Measurements from ENCODE around the gene NRN1. TPM values are rescaled to one million over a fixed set of nuclear protein-coding genes. Genes with fewer than 3 reads are reported as not detected.
A peak's percentile ranks its signal among the peaks of the same experiment; 100 is the strongest.

Gene NRN1
- total RNA-seq, 1 experiment from 2014 or later = 64.2 TPM

DNA sequence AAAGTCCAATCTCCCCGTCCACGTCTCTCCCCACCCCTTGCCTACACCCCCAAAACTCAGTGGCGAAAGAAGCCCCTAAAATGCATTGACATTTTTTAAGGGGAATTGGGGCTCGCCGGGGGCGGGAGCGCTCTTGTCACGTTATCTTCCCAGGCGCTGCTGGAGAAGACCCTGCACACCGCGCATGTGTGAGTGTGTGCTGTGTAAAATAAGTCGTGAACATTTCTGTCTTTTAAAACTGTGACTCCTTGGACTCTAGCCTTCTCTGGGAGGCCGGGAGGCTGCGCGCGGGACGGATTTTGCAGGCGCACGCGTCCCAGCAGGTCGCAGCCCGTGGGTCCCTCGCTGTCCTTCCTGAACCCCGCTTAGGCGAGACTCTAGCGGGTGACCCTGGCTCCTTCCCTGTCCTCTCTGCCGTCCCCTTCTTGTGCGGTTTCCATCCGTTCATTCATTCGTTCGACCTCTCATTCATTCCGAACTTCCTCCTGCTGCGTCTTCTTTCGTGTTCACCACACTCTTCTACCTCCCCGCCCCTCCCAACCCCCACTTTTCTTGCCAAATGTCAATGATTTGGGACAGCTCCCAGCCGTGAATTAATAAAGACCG, 2.2 kb downstream of the NRN1 start:
- no peak for DNase-seq (ENCODE audit: low read depth, low spot score)
- in situ Hi-C loops (cut with HindIII; ENCODE audit: low pct_unique_long_range_greater_than_20kb, low sequenced_read_pairs) = no loop called here

DNA sequence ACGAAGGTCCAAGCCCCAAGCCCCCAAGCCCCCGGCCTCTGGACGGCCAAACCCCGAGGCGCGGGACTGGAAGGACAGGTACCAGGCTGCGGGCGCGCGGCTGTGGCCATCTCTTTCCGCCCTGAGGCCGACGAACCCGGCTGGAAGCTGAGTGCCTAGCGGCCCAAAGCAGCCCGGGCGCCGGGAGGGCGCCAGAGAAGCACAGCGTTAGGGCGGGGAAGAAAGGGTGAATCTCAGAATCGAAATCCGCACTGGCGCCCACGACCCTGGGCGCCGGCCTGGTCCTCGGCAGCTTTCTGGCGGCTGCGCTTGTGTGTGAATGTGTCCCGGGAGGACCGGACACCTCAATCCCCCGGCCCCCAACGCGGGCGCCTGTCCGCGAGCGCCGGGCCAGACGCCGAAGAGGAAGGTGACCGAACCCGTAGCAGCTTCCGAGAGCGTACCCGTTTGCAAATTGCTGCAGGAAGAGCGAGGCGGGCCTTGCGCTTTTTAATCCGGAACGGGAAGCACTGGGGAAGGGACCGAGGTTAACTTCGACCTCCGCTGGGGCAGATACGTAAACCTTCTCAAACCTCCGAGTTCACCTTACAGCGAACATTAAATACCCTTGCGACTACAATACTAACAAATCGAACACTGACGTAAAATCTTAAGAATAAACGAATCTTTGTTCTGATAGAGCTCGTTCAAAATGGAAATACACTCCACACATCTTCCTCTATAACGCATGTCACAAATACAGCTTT, 2.9 kb downstream of the NRN1 start:
- no peak for DNase-seq (ENCODE audit: low read depth, low spot score)
- in situ Hi-C loops (cut with HindIII; ENCODE audit: low pct_unique_long_range_greater_than_20kb, low sequenced_read_pairs) = no loop called here

DNA sequence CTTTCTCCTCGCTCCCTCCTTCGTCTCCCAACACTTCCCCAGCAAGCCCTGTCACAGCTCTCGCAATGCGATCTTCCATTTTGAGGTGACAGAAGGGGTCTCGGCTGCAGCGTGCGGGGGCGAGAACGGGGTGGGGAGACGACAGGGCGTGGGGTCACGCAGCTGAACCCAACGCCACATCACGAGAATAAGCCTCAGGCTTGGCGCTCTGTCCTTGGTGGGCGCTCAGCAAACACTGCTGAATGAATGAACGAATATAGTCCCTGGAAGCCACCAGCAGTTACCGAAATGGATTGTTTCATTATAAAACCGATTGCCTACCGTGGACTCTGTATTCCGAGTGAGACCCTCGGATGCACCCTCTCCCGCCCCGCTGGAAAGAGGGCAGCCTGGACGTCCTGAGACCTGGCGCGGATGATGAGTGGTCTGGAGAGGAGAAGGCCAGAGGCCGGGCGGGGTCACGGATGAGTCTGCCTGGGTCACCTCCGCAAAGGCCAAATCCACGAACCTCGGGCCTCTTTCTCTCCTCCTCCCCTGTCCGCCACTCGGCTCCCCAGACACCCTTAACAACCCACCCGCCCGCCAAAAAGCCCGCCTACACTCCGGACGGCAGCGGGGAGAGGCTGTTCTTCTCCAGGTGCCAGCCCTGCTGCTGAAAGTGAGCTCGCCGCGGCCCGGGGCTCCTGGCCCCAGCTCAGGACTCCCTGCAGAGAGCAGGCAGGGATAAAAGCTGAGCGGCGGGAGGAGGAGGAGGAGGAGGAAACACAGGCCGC, 3.7 kb downstream of the NRN1 start:
- in situ Hi-C loops (cut with HindIII; ENCODE audit: low pct_unique_long_range_greater_than_20kb, low sequenced_read_pairs) = no loop called here
- no peak for DNase-seq (ENCODE audit: low read depth, low spot score)

DNA sequence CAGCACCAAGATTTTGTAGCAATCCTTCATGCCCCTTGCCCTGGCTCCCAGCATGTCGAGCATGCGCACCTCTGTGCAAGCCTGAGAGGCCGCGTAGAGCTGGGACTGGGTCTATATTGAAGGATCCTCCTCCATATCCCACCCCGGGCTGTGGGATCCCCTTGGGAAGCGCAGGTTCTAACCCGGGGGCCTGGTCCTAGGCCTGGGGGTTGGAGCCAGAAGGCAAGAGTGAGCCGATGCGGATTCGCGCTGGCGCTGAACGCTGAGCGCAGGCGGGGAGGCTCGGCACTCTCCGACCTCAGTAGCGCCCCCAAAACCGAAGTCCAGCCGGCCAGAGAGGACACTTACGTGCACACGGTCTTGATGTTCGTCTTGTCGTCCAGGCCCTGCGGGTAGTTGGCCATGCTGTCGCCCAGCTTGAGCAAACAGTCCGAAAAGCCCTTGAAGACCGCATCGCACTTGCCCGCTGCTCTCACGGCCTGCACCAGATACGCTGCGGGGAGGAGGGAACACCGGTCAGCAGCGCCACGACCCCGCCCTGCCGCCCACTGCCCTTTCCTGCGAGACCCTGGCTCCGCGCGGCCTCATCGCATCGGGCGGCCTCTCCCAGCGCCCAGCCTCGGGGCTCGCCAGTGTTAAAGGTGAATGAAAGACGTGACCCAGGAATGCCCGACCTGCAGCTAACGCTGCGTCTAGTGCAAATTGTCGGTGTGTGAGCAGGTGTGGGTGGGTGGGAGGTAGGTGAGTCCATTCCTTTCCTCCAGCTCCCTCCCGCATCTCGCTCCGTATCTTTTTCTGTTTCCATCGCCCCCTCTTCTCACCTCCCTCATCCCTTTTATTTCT, 4.5 kb downstream of the NRN1 start:
- DNase-seq (ENCODE audit: low read depth, low spot score) = no peak

DNA sequence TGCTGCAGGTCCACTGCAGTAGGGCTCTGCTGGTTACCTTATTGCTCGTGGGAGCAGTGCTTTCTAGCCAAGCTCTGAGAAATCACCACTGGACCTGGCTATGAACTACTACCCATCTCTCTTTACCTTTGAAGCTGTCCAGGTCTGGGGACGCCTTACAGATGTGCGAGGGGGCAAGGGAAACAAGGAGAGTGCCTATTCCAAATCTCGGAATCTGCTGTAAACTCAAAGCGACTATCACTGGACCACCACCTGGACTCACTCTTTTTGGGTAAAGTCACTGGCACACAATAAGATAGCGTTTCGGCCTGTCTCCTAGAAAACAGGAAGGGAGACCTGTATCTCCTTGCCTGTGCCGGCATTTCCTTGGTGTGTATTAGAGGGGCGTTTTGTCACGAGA, 5.3 kb downstream of the NRN1 start:
- no peak for DNase-seq (ENCODE audit: low read depth, low spot score)
- in situ Hi-C loops (cut with HindIII; ENCODE audit: low pct_unique_long_range_greater_than_20kb, low sequenced_read_pairs) = no loop called here

More for the DNA sequence above, 4.5 kb downstream of the NRN1 start:
- in situ Hi-C loops (cut with HindIII; ENCODE audit: low pct_unique_long_range_greater_than_20kb, low sequenced_read_pairs) = no loop called here

DNA sequence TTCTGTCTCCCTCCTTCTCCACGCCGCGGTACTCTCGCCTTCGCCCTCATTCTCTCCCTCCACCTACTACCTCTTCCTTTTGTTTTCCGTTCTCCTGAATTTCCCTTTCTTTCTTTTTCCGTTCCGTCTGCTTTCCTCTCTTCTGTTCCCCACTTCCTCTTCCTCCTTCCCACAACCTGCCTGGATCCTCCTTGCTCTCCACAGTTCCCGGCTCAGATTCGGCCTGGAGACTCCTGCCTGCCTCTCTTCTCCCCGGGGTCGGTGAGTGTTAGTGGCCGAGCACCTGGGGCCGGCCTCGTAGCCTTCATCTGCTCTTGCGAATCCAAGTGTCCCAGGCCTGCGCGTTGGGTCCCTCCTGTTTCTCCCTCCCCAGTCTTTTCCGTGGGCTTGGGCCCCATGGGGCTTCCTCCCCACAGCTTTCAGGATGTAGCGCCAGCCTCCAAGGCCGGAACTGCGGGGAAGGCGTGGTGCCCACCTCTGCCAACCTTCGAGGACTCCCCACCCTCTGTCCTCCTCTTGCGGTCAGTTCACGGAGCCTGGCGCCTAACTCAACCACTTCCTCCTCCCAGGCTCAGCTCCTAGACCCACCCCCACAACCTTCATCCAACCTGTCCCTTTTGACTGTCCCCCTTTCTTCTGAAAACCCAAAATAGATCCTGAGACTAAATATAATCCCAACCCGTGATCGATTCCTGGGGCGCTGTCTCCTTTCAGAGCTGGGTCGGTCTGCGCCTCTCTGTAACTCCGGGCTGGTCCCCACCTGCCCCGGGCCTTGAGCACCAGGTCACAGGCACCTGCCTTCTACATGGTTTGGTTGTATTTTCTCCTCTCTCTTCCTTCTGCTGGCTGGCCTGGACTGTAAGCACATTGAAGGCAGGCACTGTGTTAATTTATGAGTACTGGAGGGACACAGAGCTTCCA, 6.8 kb downstream of the NRN1 start:
- in situ Hi-C loops (cut with HindIII; ENCODE audit: low pct_unique_long_range_greater_than_20kb, low sequenced_read_pairs) = no loop called here
- DNase-seq (ENCODE audit: low read depth, low spot score) = no peak

DNA sequence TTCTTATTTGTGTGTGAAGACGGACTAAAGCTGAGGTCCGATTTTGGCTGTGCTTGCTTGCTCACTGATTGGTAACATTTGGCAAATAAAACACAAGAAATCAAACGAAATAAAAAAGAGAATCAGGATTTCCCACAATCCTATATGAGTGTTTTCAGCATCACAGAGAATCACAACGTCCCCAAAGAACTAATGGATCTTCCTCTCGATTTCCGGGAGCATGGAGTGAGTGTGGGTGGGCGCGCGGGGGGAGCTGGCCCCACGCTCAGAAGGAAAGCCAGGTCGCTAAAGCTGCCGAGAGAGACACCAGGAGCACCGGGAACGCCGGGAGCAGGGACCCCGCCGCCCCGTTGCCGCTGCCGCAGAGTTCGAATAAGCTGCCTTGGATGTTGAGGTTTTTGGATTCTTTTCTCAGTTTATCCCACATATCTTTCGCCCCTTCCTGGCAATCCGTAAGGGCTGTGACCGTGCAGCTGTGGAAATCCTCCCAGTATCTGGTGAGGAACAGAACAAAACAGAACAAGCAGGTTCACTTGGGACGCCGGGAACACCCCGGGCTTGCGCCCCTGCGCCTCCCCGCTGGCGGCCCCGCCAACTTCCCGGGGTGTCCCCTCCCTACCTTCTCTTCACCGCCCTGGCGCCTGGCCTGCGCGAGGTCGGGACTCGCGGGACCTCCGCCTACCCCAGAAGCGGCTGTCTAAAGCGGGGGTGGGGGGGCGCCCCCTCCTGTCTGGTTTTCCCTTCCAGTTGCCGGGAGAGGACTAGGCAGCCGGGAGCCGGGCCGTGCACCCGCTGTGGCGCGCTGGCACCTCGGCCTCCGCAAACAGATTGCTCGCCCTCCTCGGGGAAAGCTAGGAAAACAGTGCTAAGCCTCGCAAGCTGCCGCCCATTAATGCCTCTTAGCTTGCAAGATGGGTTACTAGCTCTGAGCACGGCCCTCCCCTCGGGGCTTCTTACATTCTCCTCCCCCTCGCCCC, 7.7 kb downstream of the NRN1 start:
- in situ Hi-C loops (cut with HindIII; ENCODE audit: low pct_unique_long_range_greater_than_20kb, low sequenced_read_pairs) = no loop called here
- DNase-seq (ENCODE audit: low read depth, low spot score) = no peak

DNA sequence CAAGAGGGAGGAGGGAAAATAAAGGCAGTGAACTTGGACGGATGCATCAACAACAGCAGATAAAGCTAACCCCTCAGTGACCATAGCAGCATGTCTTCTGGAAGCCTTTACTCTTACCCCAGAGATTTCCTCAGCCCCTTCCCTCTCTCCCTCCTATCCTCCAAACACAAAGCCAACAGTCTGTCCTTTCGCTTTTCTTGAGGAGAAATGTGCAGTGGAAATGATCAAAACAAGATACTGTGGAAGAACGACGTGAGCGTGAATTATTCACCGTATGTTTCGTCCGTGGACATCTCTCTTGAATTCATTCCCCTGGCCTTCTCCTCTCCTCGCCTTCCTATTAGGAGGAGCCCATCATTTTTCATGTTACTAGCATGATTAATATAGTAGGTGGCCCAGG, 8.5 kb downstream of the NRN1 start:
- no peak for DNase-seq (ENCODE audit: low read depth, low spot score)
- in situ Hi-C loops (cut with HindIII; ENCODE audit: low pct_unique_long_range_greater_than_20kb, low sequenced_read_pairs) = no loop called here

DNA sequence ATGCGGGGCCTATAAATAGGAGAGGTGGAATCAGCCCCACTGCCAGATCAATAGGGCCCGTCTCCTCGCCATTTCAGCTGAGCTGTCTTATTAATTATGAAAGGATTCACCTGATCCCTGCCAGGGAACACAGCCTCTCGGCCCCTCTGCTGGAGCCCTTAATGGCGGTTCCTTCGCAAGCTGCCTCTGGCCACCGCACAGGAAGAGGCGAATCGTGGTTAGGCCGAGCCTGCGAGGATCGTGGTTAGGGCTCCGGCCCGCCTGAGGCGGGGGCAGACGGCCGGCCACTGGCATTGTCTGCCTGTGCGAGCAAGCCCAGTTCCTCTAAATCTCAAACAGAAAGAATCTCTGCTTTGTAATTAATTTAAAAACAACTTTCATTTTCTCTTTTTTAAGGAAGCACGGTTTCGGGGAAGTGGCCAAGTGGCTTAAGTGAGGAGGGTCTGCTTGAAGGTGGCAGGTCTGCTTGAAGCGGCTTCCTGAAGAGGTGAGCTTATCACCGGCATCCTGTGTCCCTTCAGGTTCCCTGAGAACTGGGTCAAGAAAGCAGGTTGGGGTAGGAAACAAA, 9.2 kb downstream of the NRN1 start:
- in situ Hi-C loops (cut with HindIII; ENCODE audit: low pct_unique_long_range_greater_than_20kb, low sequenced_read_pairs) = no loop called here

DNA sequence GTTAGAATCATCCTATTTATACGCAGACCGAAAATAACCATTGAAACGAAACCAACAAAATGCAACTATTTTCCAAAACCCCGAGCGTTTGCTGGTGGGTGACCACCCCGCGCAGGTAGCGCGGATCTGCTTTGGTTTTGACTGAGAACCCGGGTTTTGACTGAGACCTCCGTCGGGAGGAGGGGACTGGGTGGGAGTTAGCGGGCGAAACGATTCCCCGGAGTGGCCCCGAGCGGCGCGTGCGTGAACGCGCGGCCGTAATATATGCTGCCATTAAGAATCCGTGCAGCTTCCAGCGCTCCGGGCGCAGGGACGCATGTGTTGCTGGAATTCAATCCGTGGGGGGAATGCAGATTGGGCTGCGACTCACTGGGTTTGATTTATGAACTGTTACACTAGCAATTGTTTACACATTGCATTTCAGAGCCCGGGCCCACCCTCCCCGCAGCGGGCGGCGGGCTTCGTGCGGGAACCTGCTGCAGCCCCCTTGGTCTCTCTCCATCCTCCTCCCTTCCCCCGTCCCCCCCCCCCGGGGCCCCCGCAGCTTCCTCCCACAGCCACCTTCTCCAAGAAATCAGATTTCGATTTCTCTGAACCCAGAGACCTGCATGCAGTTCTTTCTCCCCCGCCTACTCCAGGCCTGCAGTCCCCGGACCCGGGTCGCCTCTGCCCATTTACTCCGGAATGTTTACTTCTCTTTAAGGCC, 9.9 kb downstream of the NRN1 start:
- in situ Hi-C loops (cut with HindIII; ENCODE audit: low pct_unique_long_range_greater_than_20kb, low sequenced_read_pairs) = no loop called here

More for the DNA sequence above, 9.2 kb downstream of the NRN1 start:
- peak; percentile 61 for DNase-seq (ENCODE audit: low read depth, low spot score)

DNA sequence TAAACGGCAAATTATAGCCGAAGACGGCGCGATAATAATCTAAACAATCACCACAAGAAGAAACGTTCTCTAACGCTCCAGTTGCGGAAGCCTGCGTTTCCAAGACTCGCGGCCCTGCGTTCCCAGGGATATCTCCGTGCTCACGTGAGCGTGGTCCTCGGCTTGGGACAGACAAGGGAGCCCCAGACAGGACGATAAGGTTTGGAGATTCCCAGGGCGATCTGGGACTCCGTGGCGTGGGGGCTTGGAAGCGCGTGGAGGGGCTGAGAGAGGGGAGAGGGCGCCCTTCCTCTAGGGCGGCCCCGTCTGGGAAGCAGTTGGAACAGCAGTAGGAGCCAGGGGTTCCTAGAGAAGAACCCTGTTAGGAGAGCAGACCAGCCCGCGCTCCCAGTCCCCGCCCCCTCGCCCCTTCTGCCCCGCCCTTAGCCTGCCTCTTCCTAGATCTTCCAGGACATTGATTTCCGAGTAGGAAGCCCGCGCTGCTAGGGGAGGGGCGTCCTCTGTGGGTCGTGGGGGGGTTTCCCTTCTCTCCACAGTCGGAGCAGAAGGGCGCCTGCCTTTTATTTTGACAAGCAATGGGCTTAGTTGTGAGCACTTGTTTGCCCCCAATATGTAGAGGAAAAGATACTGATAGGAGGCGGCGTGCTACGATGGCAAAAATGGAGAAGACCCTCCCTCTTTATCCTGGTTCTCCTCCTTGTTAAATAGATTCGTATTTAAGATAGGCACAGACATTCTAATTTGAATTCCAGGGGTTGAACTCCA, 10.6 kb downstream of the NRN1 start:
- peak; percentile 94 for DNase-seq (ENCODE audit: low read depth, low spot score)
- in situ Hi-C loops (cut with HindIII; ENCODE audit: low pct_unique_long_range_greater_than_20kb, low sequenced_read_pairs) = no loop called here

More for the DNA sequence above, 9.9 kb downstream of the NRN1 start:
- peak; percentile 68 for DNase-seq (ENCODE audit: low read depth, low spot score)

DNA sequence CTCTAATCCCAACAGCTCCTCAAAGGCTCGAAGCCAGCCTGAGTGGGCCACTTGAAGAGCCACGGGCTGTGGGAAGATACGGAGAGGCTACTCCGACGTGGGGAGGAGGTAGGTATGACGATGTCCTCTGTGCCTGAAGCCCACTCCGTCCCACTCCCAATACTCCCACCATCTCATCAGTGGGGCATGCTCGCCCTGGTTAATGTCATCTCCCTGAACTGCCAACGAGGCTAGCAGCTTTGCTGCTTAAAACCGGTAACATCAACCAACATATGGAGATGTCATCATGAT, 11.1 kb downstream of the NRN1 start:
- in situ Hi-C loops (cut with HindIII; ENCODE audit: low pct_unique_long_range_greater_than_20kb, low sequenced_read_pairs) = no loop called here

DNA sequence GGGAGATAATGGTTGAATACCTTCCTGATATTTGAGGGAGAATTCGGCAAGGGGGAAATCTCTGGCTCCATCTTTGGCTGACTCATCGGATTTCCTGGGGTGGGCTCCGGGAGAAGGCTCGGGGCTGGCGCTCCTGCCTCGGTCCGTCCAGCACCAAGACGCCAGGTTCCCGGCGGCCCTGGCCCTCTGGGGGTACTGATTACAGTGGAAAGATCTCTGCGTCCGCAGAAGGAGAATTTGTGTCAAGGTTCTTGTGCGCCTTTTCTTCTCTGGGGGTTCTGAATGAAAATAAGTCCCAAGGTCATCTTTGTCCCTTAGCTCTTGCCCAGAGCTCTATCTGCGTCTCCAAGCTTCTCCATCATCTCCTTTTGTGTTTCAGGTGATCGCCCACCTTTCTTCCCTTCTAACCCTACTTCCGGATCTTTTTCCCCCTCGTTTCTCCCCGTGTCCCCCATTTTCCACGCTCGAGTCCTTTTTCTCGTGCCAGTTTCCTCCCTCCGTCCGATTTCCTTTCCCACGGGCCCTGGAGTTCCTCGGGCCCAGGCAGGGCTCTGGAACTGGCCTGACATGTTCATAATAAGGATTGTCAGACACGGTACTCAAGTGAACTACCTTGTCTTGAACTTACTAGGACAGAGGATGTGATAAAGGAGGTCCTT, 11.6 kb downstream of the NRN1 start:
- in situ Hi-C loops (cut with HindIII; ENCODE audit: low pct_unique_long_range_greater_than_20kb, low sequenced_read_pairs) = no loop called here
- DNase-seq (ENCODE audit: low read depth, low spot score) = no peak

More for the DNA sequence above, 11.1 kb downstream of the NRN1 start:
- no peak for DNase-seq (ENCODE audit: low read depth, low spot score)
